Measurements from ENCODE around the gene SPRED2.

SPRED2 gene

DNA sequence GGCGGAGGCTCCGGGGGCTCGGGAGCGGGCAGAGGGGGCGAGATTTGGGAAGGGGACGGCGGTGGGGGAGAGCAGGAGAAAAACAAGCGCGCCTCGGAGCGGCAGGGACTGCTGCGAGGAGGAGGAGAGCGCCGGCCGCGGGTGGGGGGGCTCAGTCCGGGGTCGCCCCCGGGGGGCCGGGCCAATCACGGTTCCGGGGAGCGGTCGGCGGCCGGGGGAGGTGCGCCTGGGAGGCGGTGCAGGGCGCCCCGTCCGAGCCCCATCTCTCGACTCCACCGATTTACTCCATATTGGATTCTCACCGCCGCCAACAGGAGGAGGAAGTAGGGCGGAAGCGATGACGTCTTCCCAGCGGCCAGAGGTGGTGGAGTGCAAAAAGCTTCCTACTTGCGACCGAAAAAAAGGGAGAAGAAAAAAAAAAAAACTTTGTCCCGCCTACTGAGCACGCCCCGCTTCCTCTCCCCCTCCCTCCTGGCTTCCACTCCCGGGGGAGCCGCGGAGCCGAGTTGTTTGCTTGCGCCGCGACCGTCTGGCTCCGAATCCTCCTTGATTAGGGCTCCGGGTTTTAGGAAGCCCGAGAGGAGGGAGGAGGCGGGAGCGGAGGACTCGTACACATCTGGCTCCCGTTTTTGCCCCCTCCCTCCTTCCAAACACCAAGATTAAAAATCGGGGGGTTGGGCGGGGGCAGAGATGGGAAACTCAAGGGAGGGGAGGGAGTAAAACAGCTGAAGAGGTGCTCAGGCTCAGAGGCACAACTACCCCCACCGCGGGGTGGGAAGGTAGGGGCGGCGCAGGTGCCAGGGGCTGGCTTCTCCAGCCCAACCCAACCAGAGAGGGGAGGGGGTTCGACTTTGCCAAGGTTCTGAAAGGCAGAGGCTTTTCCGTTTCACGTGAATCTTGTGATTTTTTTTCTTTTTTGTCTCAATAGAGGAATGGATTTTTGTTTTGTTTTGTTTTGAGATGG, at the start of gene SPRED2:
Gene SPRED2, minus strand, starts transcription at position 373 of the 964 bp plus-strand sequence. CDS start 612 bp downstream, outside the sequence.
- peak in 1 of 2 donors; percentile 31 for DNase-seq (ENCODE audit: extremely low read depth in 1 of 2, low read depth in 1 of 2)

GRCh38 chr2:65481961-65482360, 49.6 kb upstream of the SPRED2 start:
- no peak for DNase-seq (ENCODE audit: extremely low read depth in 1 of 2, low read depth in 1 of 2)

GRCh38 chr2:65479524-65479923, 47.1 kb upstream of the SPRED2 start:
- no peak for DNase-seq (ENCODE audit: extremely low read depth in 1 of 2, low read depth in 1 of 2)

DNA sequence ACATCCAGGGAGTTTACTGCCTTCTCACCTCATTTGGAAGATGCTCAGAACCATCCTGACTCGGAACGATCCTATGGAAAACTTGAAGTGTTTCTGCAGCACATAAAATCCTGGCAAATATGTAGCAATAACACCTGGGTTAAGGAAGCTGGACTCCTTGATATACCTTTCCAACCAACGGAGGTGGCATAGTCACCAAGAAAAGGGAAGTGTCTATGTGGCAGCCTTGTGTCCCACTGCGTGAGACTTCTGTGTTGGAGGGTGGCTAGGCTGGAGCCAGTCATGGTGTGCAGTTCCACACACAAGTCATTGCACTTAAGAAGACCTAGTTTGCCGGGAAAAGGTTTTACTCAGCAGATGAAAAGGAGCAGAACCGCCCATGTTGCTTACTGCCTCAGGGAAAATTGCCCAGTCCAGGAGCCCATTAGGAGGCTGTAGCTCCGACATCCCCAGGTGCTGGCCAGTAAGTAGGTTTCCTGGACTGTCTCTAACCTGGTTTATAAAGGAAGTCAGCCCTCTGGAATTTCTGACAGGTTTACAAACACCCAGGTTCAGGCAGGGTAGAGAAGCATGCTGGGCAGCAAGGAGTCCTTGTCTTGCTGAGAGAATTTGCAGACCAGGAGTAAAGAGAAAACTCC, 46.2 kb upstream of the SPRED2 start:
- DNase-seq (ENCODE audit: extremely low read depth in 1 of 2, low read depth in 1 of 2), result no peak

- no peak for DNase-seq (ENCODE audit: extremely low read depth in 1 of 2, low read depth in 1 of 2)
Measured at GRCh38 chr2:65477590-65477989, 45.2 kb upstream of the SPRED2 start.

GRCh38 chr2:65476778-65477177, 44.4 kb upstream of the SPRED2 start:
- DNase-seq (ENCODE audit: extremely low read depth in 1 of 2, low read depth in 1 of 2), result no peak

- no peak for DNase-seq (ENCODE audit: extremely low read depth in 1 of 2, low read depth in 1 of 2)
Measured at GRCh38 chr2:65475000-65475399, 42.6 kb upstream of the SPRED2 start.

DNA sequence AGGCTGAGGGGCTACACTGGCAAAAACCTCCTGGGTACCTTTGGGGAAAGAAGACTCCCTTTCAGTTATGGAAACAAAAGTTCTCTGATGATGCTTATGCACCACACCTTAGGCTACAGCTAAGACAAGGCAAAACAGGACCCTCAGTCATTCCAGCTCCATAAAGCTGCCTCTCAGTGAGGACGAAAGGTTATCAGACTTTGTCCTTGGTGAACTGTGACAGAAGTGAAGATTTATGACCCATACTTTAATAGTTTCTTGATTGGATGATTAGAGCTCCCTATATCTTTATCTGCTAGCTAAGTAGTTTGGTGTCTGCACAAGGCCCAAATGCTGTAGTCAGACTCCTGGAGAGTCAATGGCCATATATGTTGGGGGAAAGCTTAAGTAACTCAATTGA, 40.6 kb upstream of the SPRED2 start:
- no peak for DNase-seq (ENCODE audit: extremely low read depth in 1 of 2, low read depth in 1 of 2)

DNA sequence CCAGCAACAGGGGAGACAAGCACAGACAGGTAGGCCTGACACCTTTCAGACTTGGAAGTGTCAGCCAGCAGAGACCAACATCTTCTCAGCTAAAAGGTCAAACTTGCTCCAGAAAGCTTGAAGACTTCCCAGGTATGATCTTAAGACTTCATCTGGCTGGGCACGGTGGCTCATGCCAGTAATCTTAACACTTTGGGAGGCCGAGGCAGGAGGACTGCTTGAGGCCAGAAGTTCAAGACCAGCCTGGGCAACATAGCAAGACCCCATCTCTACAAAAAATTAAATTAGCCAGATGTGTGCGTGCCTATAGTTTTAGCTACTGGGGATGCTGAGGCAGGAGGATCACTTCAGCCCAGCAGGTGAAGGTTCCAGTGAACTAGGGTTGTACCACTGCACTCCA, 39.0 kb upstream of the SPRED2 start:
- no peak for DNase-seq (ENCODE audit: extremely low read depth in 1 of 2, low read depth in 1 of 2)

- DNase-seq (ENCODE audit: extremely low read depth in 1 of 2, low read depth in 1 of 2), result no peak
Measured at GRCh38 chr2:65466551-65466950, 34.2 kb upstream of the SPRED2 start.

- no peak for DNase-seq (ENCODE audit: extremely low read depth in 1 of 2, low read depth in 1 of 2)
Measured at GRCh38 chr2:65465857-65466256, 33.5 kb upstream of the SPRED2 start.

DNA sequence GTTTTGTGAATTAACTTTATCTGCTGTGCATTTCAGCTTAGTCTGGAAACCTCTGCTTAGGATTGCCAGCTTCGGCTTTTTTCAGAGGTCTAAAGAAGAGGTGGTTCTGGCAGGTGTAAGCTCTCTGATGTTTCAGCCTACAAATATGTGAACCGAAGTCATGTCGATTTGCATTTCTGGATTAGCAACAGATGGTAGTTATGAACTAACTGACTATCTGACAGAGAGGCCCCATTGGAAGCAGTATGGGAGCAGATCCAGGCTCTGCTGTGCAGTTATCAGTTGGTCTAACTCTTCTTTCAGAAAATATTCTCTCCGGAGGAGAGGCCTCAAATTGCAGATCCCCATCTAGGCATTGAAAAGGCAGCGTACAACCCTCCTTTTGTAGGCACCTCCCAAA, 32.7 kb upstream of the SPRED2 start:
- DNase-seq (ENCODE audit: extremely low read depth in 1 of 2, low read depth in 1 of 2), result no peak

DNA sequence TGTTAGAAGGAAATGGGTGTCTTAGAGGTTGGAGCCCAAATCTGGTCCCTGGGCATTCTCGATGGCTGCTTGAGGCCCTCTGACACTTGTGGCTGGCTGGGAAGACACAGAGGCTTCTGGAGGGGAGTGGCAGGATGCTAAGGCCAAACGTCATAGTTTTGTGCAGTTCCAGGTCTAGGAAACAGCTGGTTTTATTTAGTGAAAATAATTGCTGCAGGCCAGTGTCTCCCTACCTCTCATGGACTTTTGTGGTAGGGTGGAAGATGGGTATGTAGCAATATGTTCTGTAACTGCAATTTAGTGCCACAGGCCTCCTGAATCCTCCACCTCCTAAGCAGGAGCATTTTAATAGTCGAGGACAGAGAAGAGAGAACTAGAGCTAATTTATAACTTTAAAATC, 32.2 kb upstream of the SPRED2 start:
- DNase-seq (ENCODE audit: extremely low read depth in 1 of 2, low read depth in 1 of 2), result no peak

DNA sequence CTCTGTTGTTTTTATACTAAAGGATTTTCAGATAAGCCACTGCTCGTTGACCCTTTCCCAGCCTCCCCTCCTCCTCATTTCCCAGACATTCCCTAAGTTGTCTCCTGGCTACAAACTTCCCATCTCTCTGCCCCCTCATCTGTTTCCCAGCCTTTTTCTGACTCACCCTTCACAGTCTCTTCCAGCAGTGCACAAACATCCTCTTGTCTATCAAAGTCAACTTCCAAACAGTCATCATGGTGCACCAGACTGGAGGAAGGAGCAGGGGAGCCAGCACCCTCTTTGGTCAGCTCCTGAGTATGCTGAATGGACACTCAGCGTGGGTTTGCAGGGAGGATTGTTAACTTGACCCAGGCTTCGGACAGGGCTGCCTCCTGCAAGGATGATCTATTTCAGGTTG, 26.6 kb upstream of the SPRED2 start:
- no peak for DNase-seq (ENCODE audit: extremely low read depth in 1 of 2, low read depth in 1 of 2)

GRCh38 chr2:65456886-65457285, 24.5 kb upstream of the SPRED2 start:
- no peak for DNase-seq (ENCODE audit: extremely low read depth in 1 of 2, low read depth in 1 of 2)

DNA sequence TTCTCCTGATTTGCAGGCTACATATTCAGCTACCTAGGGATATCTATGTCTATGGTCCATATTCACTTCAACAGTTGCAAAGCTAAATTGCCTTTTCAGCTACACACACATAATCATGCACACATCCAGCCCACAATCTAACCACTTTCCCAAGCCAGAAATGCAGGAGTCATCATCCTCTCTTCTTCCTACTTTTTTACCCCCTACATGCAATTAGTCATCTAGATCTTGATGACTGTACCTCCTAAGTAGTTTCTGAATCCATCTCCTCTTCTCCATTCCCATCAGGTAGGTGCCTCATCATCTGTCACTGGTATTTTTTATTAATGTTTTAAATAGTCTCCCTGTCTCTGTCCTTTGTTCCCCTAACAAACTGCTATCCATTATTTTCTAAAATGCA, 23.7 kb upstream of the SPRED2 start:
- no peak for DNase-seq (ENCODE audit: extremely low read depth in 1 of 2, low read depth in 1 of 2)

- DNase-seq (ENCODE audit: extremely low read depth in 1 of 2, low read depth in 1 of 2), result no peak
Measured at GRCh38 chr2:65453916-65454315, 21.5 kb upstream of the SPRED2 start.

DNA sequence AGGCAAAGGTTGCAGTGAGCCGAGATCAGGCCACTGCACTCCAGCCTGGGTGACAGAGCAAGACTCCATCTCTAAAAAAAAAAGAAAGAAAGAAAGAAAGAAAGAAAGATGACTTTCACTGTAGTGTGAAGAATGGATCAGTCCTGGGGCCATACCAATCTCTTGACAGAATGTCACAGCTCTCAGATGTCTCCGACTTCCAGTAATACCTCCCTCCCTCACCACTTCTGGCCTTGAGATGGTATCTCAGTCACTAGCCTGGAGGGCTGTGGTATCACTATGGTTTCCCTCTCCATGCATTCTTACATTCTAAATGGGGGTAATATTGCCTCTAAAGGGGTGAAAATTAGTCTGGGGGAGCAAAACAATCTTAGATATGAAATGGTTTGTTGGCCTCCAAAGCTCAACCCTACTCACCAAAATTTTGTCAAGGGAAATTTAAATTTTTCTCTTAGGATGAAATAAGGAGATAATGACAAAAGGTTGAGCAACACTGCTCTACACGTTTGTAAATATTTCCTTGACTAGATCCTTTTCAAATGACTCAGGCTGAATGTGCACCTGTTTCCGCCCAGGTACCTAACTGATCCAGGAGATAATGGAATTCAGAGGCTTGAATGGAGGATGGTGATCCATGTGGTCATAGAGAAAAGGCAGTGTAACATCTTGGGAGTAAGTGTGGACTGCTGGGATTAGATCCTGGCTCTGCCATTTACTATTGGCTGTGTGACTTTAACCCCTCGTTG, 19.9 kb upstream of the SPRED2 start:
- no peak for DNase-seq (ENCODE audit: extremely low read depth in 1 of 2, low read depth in 1 of 2)

- DNase-seq (ENCODE audit: extremely low read depth in 1 of 2, low read depth in 1 of 2), result no peak
Measured at GRCh38 chr2:65450810-65451209, 18.4 kb upstream of the SPRED2 start.

- DNase-seq (ENCODE audit: extremely low read depth in 1 of 2, low read depth in 1 of 2), result no peak
Measured at GRCh38 chr2:65450393-65450792, 18.0 kb upstream of the SPRED2 start.

DNA sequence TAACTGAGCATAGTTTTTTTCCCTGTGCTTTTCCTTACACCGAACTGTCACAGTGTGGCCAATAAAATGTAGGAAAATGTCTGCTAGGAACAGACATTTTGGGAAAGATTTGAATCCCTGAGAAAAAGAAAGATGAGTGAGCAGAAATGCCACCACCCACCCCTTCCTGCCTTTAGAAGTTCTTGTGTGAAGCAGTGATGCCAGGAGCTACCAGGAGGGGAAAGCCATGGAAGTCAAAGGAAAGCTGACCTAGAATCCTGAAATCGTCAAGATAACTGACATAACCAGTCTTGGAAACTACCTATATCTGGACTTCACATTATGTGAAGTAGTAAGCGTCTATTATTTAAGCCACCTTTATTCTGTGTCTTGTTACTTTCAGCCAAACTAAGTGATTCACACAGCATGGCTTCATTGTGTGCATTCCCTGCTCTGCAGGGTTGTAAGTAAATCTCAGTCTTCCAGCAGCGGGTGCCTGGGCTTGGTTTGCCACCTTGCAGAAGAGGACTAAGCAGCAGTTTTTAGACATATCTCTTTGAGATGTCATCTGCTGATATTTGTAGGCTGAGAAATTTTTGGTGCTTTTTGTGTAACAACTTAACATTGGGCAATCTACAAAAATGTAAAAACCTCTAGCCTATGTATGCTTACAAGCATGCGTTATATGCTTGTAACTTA, 11.2 kb upstream of the SPRED2 start:
- no peak for DNase-seq (ENCODE audit: extremely low read depth in 1 of 2, low read depth in 1 of 2)
